HG03095 (cell line): ENCODE data around the gene CKLF.

Experiments used
- ATAC-seq: cut with Tn5 transposase; IDR thresholded peaks from one replicate; pipeline ENCODE4 v1.9.1; 2021; ENCODE audit warnings: moderate library complexity; ENCODE audit not compliant: unreplicated experiment

The CKLF gene

GRCh38 chr16:66541388-66542355 is 10.7 kb upstream of the CKLF start:
- ATAC-seq, result no peak

- ATAC-seq, result no peak
Measured at GRCh38 chr16:66542396-66542795, 10.0 kb upstream of the CKLF start.

GRCh38 chr16:66543541-66543940 is 8.8 kb upstream of the CKLF start:
- no peak for ATAC-seq

GRCh38 chr16:66544016-66544757 is 8.2 kb upstream of the CKLF start:
- no peak for ATAC-seq

- ATAC-seq, result no peak
Measured at GRCh38 chr16:66547101-66547989, 5.0 kb upstream of the CKLF start.

GRCh38 chr16:66548068-66548467 is 4.3 kb upstream of the CKLF start:
- ATAC-seq, result no peak

GRCh38 chr16:66548868-66549267 is 3.5 kb upstream of the CKLF start:
- ATAC-seq, result no peak

GRCh38 chr16:66549284-66550131 is 2.9 kb upstream of the CKLF start, which contains the start of gene TK2:
TSS of gene TK2 (minus strand) at chr16:66550122. CDS start at chr16:66550061, 61 bp downstream.
- ATAC-seq, result no peak

GRCh38 chr16:66551348-66551759 is 1.0 kb upstream of the CKLF start:
- no peak for ATAC-seq

- peak; percentile 5 for ATAC-seq
Measured at GRCh38 chr16:66551788-66552285, 539 bp upstream of the CKLF start.

- no peak for ATAC-seq
Measured at GRCh38 chr16:66553223-66553622, 847 bp downstream of the CKLF start.

- no peak for ATAC-seq
Measured at GRCh38 chr16:66554021-66554420, 1.6 kb downstream of the CKLF start.

GRCh38 chr16:66554495-66554894 is 2.1 kb downstream of the CKLF start:
- no peak for ATAC-seq

GRCh38 chr16:66560107-66560506 is 7.7 kb downstream of the CKLF start:
- no peak for ATAC-seq

- ATAC-seq, result no peak
Measured at GRCh38 chr16:66561381-66562080, 9.2 kb downstream of the CKLF start.

- ATAC-seq, result no peak
Measured at GRCh38 chr16:66562409-66562808, 10.0 kb downstream of the CKLF start.

GRCh38 chr16:66562986-66563385 is 10.6 kb downstream of the CKLF start:
- ATAC-seq, result no peak

GRCh38 chr16:66563574-66564334 is 11.4 kb downstream of the CKLF start:
- no peak for ATAC-seq
